ENCODE data around the gene DLGAP4.

DLGAP4 gene

GRCh38 chr20:36498386-36499179 lies 192.4 kb downstream of the DLGAP4 start:
- H3K4me3 ChIP-seq, result no peak overlapping the region
- peak overlapping the region; percentile 5 to 77 for H3K27ac ChIP-seq
- DNase-seq (ENCODE audit: low spot score), result no peak
- no peak for TF ChIP-seq CTCF (IDR thresholded peaks at IDR 0.05)

GRCh38 chr20:36499211-36499610 lies 193.1 kb downstream of the DLGAP4 start:
- DNase-seq (ENCODE audit: low spot score), result no peak
- no peak overlapping the region for H3K4me3 ChIP-seq
- no peak for TF ChIP-seq CTCF (IDR thresholded peaks at IDR 0.05)
- H3K27ac ChIP-seq, result peak overlapping the region in 1 of 2 donors; percentile 77

- Histone ChIP-seq H3K27ac (peak overlapping the region in 1 of 2 donors; percentile 77), H3K4me3 (no peak overlapping the region)
- no peak for TF ChIP-seq CTCF (IDR thresholded peaks at IDR 0.05)
- DNase-seq (ENCODE audit: low spot score), result no peak
Measured at GRCh38 chr20:36499723-36500501, 193.8 kb downstream of the DLGAP4 start.

GRCh38 chr20:36501367-36502006 lies 195.3 kb downstream of the DLGAP4 start:
- no peak for DNase-seq (ENCODE audit: low spot score)
- no peak overlapping the region for H3K4me3 ChIP-seq
- H3K27ac ChIP-seq, result no peak overlapping the region
- no peak for TF ChIP-seq CTCF (IDR thresholded peaks at IDR 0.05)

GRCh38 chr20:36504295-36504694 lies 198.2 kb downstream of the DLGAP4 start:
- no peak overlapping the region for H3K27ac ChIP-seq
- H3K4me3 ChIP-seq, result no peak overlapping the region
- DNase-seq (ENCODE audit: low spot score), result no peak
- no peak for TF ChIP-seq CTCF (IDR thresholded peaks at IDR 0.05)

- Histone ChIP-seq H3K4me3 (no peak overlapping the region), H3K27ac (no peak overlapping the region)
- TF ChIP-seq CTCF (IDR thresholded peaks at IDR 0.05), result no peak
- no peak for DNase-seq (ENCODE audit: low spot score)
Measured at GRCh38 chr20:36506253-36506652, 200.1 kb downstream of the DLGAP4 start.
